Measurements from ENCODE around the gene SLC45A2.

The SLC45A2 gene

GRCh38 chr5:33937017-33937706 is 47.3 kb downstream of the SLC45A2 start:
- no peak for DNase-seq (ENCODE audit: low read depth)
- TF ChIP-seq, protein P1, sequence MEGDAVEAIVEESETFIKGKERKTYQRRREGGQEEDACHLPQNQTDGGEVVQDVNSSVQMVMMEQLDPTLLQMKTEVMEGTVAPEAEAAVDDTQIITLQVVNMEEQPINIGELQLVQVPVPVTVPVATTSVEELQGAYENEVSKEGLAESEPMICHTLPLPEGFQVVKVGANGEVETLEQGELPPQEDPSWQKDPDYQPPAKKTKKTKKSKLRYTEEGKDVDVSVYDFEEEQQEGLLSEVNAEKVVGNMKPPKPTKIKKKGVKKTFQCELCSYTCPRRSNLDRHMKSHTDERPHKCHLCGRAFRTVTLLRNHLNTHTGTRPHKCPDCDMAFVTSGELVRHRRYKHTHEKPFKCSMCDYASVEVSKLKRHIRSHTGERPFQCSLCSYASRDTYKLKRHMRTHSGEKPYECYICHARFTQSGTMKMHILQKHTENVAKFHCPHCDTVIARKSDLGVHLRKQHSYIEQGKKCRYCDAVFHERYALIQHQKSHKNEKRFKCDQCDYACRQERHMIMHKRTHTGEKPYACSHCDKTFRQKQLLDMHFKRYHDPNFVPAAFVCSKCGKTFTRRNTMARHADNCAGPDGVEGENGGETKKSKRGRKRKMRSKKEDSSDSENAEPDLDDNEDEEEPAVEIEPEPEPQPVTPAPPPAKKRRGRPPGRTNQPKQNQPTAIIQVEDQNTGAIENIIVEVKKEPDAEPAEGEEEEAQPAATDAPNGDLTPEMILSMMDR (IDR thresholded peaks at IDR 0.05; ENCODE audit: low read depth, low read length, missing control alignments), result no peak
- no peak overlapping the region for H3K4me3 ChIP-seq (ENCODE audit: low read depth, low read length)

DNA sequence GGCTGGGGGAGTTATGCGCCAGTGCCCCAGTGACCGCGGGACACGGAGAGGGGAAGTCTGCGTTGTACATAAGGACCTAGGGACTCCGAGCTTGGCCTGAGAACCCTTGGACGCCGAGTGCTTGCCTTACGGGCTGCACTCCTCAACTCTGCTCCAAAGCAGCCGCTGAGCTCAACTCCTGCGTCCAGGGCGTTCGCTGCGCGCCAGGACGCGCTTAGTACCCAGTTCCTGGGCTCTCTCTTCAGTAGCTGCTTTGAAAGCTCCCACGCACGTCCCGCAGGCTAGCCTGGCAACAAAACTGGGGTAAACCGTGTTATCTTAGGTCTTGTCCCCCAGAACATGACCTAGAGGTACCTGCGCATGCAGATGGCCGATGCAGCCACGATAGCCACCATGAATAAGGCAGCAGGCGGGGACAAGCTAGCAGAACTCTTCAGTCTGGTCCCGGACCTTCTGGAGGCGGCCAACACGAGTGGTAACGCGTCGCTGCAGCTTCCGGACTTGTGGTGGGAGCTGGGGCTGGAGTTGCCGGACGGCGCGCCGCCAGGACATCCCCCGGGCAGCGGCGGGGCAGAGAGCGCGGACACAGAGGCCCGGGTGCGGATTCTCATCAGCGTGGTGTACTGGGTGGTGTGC is 48.0 kb downstream of the SLC45A2 start, which contains the start of gene RXFP3:
Gene RXFP3, plus strand, starts transcription at position 6 of the 636 bp plus-strand sequence. Its CDS starts 355 bp downstream, at position 361.
- DNase-seq (ENCODE audit: low read depth), result no peak
- TF ChIP-seq, protein P1 (IDR thresholded peaks at IDR 0.05; ENCODE audit: low read depth, low read length, missing control alignments), result no peak
- no peak within 1 kb of the TSS for H3K4me3 ChIP-seq (ENCODE audit: low read depth, low read length)

- DNase-seq (ENCODE audit: low read depth), result no peak
- H3K4me3 ChIP-seq (ENCODE audit: low read depth, low read length), result no peak overlapping the region
- TF ChIP-seq, protein P1 (IDR thresholded peaks at IDR 0.05; ENCODE audit: low read depth, low read length, missing control alignments), result peak; percentile 15
These were observed 48.5 kb downstream of the SLC45A2 start for GRCh38 chr5:33936004-33936380.

GRCh38 chr5:33934176-33934575 is 50.3 kb downstream of the SLC45A2 start:
- no peak overlapping the region for H3K4me3 ChIP-seq (ENCODE audit: low read depth, low read length)
- TF ChIP-seq, protein P1 (IDR thresholded peaks at IDR 0.05; ENCODE audit: low read depth, low read length, missing control alignments), result no peak
- DNase-seq (ENCODE audit: low read depth), result no peak

GRCh38 chr5:33933723-33934169 is 50.7 kb downstream of the SLC45A2 start:
- peak; percentile 86 for DNase-seq (ENCODE audit: low read depth)
- TF ChIP-seq, protein P1 (IDR thresholded peaks at IDR 0.05; ENCODE audit: low read depth, low read length, missing control alignments), result no peak
- H3K4me3 ChIP-seq (ENCODE audit: low read depth, low read length), result no peak overlapping the region

DNA sequence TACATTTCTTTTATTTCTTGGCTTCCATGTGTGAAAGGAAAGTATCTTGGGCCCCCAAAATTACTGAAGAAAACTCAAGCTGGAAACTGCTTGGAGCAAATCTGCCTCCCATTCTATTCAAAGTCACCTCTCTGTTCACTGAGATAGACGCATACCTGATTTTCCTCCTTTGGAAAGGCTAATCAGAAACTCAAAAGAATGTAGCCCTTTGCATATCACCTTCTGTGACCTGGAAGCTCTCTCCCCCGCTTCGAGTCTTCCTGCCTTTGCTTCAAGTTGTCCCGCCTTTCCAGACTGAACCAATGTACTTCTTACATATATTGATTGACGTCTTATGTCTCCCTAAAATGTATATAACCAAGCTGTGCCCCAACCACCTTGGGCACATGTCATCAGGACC is 53.4 kb downstream of the SLC45A2 start:
- TF ChIP-seq, protein P1 (IDR thresholded peaks at IDR 0.05; ENCODE audit: low read depth, low read length, missing control alignments), result no peak
- no peak overlapping the region for H3K4me3 ChIP-seq (ENCODE audit: low read depth, low read length)
- DNase-seq (ENCODE audit: low read depth), result no peak
